Stimulated activated CD4-positive, alpha-beta T cell treated with anti-CD3 and anti-CD28 coated beads, Interleukin-12 subunit alpha, Interleukin-12 subunit beta, amount 100 ng/mL, for 4 hours (primary cell): ENCODE measurements around the gene NCAN.
"Not testable (repeated sequence)": the region's sequence is repeated elsewhere in the genome, so short reads cannot be mapped to it uniquely, and the experiment has no call there.

Experiments used
- DNase-seq: peaks from one replicate; pipeline ENCODE4 v3.0.0-alpha.2; 2020

NCAN gene

DNA sequence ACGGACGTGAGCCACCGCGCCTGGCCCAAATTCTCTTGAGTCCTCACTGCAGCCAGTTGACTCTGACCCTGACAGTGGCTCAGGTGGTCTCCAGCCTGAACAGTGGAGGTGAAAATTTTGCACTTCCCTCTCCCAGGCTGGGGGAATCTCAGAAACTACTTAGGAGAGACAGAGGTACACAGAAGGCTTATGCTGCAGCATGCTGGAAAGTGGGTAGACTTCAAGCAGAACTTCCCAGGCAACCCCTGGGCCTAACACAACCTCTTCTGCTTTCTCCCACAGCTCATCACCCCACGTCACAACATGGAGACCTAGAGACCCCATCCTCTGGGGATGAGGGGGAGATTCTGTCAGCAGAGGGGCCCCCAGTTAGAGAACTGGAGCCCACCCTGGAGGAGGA lies 14.4 kb downstream of the NCAN start:
- no peak for DNase-seq

DNA sequence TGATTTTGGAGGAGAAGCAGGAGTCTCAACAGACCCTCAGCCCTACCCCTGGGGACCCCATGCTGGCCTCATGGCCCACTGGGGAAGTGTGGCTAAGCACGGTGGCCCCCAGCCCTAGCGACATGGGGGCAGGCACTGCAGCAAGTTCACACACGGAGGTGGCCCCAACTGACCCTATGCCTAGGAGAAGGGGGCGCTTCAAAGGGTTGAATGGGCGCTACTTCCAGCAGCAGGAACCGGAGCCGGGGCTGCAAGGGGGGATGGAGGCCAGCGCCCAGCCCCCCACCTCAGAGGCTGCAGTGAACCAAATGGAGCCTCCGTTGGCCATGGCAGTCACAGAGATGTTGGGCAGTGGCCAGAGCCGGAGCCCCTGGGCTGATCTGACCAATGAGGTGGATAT lies 14.9 kb downstream of the NCAN start:
- no peak for DNase-seq

DNA sequence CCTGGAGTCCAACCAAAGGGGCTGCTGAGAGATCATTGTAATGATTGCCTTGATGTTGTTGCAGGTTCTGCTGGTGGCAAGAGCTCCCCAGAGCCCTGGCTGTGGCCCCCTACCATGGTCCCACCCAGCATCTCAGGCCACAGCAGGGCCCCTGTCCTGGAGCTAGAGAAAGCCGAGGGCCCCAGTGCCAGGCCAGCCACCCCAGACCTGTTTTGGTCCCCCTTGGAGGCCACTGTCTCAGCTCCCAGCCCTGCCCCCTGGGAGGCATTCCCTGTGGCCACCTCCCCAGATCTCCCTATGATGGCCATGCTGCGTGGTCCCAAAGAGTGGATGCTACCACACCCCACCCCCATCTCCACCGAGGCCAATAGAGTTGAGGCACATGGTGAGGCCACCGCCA lies 15.5 kb downstream of the NCAN start:
- no peak for DNase-seq

- DNase-seq = no peak
These were observed 17.9 kb downstream of the NCAN start for GRCh38 chr19:19229701-19230100.

- DNase-seq = no peak
These were observed 19.2 kb downstream of the NCAN start for GRCh38 chr19:19230999-19231398.

DNA sequence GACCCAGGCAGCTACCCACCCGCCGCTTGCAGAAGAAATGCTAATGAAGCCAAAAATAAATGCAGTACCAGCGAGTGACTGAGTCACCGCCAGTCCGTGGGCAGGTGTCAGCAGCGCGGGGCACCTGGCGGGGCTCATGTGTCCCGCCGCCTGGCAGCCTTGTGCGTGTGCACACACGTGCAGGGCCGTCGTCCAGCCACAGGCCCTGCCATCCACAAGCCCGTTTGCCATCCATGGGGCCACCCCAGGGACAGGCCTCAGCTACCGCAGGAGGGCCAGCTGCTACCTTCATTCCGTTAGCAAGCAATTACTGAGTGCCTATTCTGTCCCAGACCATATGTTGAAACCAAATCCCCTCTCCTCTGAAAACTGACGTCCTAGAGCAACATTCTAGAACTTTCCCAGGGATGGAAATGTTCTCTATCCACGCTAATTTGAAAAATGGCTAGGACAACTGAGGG lies 20.5 kb downstream of the NCAN start:
- DNase-seq = no peak

DNA sequence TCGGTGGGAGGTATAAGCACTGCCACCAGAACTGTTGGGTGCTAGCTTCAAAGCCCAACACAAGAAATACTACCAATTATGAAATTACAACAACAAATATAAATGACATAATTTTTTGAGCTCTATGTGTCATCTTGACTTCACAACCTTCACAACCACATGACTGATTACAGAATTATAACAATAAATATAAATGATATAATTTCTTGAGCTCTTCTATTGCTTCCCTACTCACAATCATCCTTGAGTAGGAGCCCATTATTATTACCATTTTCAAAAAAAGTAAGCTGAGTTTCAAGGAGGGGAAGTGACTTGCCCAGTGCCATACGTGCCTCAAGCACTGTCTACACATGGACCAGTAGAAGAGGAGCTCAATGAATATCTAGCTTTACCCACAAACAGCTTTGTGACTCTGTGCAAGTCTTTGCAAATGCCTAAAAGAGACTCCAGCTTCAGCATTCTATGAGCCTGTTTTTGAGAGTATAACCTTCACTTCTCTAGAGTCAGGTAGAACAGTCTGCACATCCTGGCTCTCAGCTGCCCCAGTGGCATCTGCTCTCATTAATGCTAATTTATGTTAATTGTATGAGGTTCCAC lies 22.6 kb downstream of the NCAN start:
- DNase-seq = no peak

GRCh38 chr19:19236173-19236572 lies 24.4 kb downstream of the NCAN start:
- no peak for DNase-seq

DNA sequence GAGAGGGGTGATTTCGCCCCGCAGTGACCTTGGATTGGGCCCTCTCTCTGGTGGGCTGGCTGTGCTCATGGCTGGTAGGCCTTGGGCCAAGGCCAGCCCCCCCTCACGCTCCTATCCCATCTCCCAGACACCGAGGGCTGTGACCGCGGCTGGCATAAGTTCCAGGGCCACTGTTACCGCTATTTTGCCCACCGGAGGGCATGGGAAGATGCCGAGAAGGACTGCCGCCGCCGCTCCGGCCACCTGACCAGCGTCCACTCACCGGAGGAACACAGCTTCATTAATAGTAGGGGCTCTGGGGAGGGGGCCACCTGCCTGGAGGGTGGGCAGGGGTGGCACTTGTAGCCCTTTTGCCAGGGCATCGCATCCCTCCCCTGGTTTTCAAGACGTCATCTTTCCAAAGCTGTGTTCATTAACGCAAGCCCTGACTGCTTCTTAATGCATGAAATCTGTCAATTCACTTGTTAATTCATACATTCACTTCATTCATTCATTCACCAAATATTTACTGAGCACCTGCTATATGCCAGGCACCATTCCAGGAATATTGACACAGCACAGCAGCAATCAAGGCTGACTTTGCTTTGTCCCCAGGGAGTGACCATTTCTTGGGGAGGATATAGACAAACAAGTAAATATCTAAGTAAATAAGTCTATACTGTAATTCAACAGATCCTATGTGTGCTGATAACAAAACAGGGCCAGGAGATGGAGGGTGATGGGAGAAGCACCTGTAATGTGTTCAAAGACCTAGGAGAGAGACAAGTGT lies 26.6 kb downstream of the NCAN start:
- no peak for DNase-seq

DNA sequence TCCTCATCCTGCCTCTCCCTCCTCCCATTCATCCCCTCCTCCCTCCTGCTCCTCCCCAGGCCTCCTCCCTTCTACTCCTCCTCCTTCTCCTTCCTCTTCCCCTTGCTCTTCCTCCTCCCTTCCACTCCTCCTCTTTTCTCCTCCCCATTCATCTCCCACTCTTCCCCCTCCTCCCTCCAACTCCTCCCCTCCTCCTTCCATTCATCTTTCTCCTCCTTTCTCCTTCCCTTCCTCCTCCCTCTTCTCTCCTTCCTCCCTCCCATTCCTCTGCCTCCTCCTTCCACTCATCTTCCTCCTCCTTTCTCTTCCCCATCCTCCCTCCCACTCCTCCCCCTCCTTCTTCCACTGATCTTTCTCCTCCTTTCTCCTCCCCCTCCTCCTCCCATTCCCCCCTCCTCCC lies 27.9 kb downstream of the NCAN start:
- DNase-seq = no peak

GRCh38 chr19:19240476-19240875 lies 28.7 kb downstream of the NCAN start:
- no peak for DNase-seq

GRCh38 chr19:19250196-19250801 lies 38.5 kb downstream of the NCAN start:
- no peak for DNase-seq

GRCh38 chr19:19253409-19253808 lies 41.7 kb downstream of the NCAN start:
- DNase-seq = not testable (repeated sequence)

- no peak for DNase-seq
These were observed 44.6 kb downstream of the NCAN start for GRCh38 chr19:19256072-19256969.

DNA sequence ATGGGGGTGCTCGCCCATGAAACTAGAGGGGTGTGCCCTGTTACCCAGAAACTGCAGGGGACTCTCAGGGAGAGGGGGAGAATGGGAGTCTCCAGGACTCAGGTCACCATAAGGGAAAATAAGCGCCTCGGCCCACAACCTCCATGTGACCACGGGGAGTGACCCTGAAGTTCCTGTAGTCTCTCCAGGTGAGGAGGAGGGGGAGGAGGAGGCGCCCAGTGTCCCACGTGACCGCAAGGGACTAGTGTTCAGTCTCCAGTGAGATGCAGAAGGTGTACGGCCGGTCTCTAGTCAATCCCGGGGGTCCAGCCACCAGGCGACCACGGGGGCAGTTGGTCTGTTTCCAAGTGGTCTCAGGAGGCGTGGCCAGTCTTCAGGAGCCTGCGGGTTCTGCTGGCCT lies 45.4 kb downstream of the NCAN start:
- DNase-seq = no peak

- DNase-seq = no peak
These were observed 46.3 kb downstream of the NCAN start for GRCh38 chr19:19257836-19258588.

DNA sequence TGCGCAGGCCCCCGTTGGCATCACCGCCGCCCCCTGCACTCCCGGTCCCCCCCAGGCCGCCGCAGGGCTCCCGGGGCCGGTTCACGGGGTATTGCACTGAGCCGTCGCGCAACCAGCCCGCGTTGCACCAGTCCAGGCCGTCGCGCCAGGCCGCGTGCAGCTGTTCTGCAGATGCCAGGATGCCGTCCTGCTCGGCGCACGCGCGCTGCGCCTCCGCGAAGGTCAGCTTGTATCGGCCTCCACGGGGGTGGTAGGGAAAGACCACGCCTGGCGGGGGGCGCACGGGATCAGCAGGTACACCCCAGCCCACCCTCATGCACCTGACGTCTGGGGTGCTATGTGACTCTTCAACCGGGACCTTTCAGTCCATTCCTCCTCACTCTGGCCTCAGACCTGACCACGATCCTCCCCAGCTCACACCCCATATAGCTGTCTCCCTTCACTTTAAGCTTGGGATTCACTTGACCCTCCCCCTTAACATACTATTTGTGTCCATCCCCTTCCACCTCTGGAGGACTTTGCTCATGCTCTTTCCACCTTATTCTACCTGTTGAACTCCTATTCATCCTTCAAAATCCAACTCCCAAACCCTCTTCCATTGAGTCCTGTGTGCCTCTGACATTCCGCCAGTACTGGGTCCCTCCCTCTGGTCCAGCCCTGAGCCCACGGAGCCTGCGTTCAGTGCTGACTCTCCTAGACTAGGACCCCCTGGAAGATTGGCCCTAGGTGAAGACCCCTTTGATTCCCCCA lies 47.0 kb downstream of the NCAN start:
- DNase-seq = no peak

DNA sequence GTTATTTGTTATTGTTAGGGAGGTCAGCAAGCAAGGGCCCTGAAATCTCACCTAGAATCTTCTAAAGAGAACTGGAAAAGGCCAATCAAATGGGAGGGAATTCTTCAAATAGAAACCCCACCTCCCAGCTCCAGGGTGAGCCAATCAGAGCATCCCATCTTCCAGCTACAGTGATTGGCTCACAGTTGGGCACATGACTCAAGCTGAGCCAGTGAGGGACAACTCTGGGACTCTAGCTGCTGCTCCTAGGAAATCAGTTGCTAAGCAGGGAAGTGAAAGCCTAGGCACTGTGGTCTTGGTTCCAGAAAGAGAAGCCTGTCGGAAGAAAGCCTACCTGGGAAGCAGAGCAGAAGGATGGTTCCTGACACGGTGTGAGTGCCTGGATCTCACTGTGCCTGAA lies 48.0 kb downstream of the NCAN start:
- no peak for DNase-seq

GRCh38 chr19:19260417-19261214 lies 48.9 kb downstream of the NCAN start:
- DNase-seq = no peak

- DNase-seq = no peak
These were observed 49.8 kb downstream of the NCAN start for GRCh38 chr19:19261350-19262189.
